ENCODE data around the gene ELAVL2.

ELAVL2 gene

DNA sequence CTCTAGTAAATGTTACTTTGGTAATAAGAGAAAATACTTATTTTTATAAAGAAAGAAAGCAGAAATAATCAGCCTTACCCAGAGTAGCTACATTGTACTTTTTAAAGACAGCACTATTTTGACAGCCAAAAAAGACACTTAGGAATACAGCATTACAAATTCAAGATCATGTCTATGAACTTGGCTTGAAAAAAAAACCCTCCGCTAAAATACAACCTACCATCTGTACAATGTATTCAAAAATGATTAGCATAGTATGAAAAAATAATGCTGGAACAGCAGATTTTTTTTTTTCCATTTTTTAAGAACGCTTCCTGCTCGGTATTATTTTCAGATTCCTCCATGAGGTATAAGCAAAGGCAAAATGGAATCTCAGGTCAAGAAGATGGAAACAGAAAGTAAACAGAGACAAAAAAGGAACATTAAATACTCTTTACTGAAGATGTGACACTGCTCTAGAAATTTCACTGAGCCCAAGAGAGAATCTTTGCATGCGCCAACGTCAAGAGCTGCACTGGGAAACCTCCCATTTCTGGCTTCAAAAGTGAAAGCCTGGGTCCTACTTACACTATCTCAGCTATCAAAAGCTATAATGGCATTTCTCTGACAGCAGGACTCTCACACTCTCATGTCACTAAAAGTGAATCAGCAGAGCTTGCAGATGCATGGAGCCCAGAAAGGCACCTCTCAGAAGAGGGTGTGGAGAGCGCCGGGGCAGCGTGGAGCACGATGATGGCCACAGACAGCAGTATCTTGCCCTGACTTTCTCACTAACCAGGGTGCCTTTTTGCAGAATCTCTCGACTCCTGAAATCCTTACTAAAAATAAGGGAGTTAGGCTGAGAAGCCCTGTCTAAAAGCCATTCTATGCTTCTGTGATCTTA is 167.4 kb downstream of the ELAVL2 start:
- no peak for DNase-seq

DNA sequence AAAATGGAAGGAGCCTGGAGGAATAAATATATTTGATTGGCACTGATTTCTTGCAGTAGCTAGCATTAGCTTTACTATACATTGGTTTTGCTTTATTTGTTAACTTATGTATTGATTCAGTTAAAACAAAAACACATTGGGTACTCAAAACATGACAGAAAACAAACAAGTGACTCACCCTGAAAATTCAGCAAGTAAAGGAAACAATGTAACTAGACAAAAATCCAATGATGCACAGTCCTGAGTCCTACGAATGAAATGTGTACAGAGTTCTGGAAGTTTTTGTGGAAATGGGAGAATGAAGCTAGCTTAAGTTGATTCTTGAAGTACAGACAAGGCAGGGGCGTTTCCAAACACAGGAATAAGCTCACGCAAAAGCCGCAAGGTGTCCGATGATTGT is 175.0 kb downstream of the ELAVL2 start:
- no peak for DNase-seq

DNA sequence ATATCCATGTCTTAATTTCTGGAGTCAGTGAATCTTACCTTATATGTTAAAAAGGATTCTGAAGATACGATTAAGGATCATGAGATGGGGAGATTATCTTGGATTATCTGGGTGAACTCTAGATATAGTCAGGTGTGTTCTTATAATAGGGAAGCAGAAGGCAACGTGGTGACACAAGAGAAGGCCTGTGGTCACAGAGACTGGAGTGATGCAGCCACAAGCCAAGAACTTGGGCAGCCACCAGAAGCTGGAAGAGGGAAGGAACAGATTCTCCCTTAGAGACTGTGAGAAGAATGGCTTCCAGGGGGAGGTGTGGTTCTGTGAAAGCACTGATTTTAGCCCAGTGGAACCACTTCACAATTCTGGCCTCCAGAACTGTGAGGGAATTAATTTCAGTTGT is 177.4 kb downstream of the ELAVL2 start:
- no peak for DNase-seq

DNA sequence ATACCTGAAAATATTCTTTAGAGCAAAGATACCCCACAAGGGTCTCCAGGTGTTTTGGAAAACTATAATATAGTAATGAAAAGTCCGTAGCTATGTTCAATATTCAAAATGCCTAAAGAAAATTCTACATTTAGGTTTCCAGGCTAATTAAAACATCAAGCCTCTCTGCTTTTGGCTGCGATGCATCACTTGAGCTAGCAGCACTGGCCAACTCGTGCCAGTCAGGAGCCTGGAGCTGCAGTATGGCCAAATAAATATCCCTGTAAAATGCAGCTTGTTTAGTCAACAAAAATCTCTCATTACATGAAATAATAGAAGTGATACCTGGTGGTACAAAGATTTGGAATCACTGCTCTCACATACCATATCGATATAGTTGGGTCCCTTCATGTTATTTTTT is 181.1 kb downstream of the ELAVL2 start:
- no peak for DNase-seq

DNA sequence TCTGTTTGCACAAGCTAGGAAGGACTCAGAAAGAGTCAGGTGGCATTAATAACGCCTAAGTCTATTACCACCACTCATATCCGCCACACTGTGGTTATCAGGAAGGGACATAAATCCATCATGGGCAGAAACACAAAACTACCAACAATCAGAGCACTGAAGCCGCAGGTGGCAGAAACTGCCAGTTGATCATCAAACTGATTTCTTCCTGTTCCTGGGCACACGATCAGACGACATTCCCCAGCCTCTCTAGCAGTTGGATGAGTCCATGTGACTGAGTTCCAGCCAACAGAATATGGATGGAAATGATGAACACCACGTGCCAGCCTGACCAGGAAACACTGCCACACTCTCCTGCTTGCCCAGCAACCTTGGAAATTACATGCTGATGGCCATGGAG is 181.7 kb downstream of the ELAVL2 start:
- no peak for DNase-seq

DNA sequence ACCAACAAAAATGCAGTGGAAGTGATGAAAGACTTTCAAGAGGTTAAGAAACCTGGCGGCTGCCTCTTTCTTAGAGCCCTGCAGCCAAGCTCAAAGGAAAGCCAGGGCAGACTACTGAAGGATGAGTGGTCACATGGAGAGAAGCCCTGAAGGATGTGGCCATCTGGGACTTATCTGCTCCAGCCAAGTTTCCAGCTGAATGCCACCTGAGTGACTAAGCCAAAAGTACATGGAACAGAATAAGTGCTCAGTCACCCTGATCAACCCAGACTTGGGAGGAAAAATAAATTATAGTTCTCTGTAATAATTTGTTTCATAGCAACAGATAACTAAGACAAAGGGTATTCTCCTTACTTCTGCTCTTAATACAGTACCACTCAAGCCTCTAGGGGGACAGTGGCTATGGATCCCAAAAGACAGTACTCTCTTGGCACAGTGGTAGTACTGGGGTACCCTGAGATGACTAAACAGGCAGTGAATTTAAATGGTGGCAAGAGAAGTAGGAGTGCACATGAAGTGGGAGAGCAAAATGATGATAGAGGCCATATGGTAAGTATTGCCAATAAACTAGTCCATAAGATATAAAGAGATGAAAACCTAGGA is 182.3 kb downstream of the ELAVL2 start:
- no peak for DNase-seq
